ENCODE results near the gene HOXA13.
A peak's percentile ranks its signal among the peaks of the same experiment; 100 is the strongest.

The HOXA13 gene

DNA sequence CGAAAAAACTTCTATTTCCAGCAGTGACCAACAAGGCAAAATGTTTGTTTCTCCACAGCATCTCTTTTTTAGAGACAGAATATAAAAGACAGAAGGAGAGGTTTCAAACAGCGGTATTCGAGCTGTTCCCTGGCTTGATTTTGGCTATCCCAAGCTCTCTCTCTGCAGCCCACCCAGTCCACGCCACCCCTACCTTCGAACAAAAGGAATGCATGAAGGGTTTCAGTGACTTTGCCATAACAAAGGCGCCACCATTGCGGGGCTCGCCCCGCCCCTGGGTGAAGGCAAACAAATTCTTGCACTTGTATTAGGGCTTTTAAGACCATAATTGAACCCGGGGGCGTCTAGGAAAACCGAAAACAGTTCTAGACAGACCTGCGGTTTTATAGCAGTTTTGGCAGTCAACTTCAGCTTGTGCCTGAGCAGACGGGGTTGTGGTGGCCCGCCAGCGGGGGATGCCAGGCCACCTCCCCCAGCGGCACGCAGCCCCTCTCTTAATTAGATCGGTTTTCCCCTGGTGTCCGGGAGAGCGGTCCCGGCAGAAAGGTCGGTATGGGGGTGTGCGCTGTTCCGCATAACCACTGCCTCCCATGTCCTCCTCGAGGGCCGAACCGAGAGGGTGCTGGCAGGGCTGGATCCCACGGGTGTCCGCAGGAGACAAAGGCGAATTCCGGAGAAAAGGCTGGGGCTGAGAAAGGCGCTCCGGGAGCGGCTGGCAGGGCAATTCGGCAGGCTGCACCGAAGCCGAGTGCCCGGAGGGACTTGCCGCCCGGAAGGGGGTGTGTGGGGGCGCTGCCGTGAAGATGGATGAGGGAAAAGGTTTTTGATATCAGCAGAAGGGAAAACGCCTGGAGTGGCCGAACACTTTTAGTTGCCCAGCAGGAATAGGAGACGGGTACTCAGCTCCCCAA is 12.2 kb downstream of the HOXA13 start:
- H3K9me3 ChIP-seq (ENCODE audit: insufficient read depth, low read length) = no peaks in the 10 kb centered on the region
- peaks cover 35% of the 10 kb centered on the region for H3K4me1 ChIP-seq (ENCODE audit: insufficient read depth, insufficient read length)
- peaks cover 100% of the 10 kb centered on the region for H3K27me3 ChIP-seq (ENCODE audit: insufficient read depth, insufficient read length)
- no peaks in the 10 kb centered on the region for H3K36me3 ChIP-seq (ENCODE audit: insufficient read depth, insufficient read length, low read length)
- H3K4me3 ChIP-seq (ENCODE audit: insufficient read length, low read depth) = no peak overlapping the region
- no peak for DNase-seq (ENCODE audit: low read depth, low spot score)
- H3K9ac ChIP-seq (ENCODE audit: insufficient read length, low read depth) = peak overlapping the region; percentile 42
- TF ChIP-seq ZNF274 (IDR thresholded peaks at IDR 0.05; ENCODE audit: low read depth, low read length) (no peak), SUZ12 (IDR thresholded peaks at IDR 0.05; ENCODE audit: extremely low read depth, insufficient read depth, insufficient read length) (peak; percentile 81), YY1 (IDR thresholded peaks at IDR 0.05; ENCODE audit: insufficient read depth, insufficient read length) (no peak)

DNA sequence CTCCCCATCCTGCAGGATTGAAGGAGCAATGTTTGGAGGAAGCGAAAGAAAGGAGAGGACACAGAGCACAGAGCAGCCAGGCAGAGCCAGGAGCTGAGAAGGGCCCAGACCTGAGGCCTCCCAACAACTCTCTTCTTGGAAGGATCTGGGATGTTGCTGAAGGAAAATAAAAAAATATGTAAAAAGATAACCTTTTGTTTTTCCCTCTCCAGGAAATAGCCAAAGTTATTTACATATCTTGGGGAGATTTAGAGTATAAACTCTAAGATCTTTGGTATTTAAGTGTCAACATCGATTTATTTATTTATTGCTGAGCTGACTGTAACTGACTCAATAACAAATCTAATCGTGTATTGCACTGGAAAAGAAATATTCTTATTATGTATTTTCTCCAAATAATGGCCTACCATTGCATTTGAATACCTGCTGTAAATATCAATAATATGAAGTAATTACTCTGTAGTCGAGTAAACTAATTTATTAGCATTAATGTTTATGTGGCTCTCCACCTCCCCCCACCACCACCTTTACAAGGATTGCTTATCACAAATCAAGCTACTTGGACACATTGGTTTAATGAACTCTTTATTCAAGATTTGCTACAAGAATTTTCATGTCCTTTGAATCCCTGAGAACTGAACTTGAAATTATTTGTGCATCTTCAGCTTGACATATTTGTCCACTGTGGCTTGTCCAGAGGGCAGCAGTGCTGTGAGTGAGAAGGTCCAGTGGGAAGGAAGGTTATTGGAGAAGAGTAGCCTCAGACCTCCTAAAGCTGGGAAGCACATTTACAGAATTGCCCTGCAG is 13.0 kb downstream of the HOXA13 start:
- Histone ChIP-seq H3K9me3 (ENCODE audit: insufficient read depth, low read length) (no peaks in the 10 kb centered on the region), H3K4me1 (ENCODE audit: insufficient read depth, insufficient read length) (peaks cover 31% of the 10 kb centered on the region), H3K27me3 (ENCODE audit: insufficient read depth, insufficient read length) (peaks cover 100% of the 10 kb centered on the region), H3K9ac (ENCODE audit: insufficient read length, low read depth) (no peak overlapping the region), H3K4me3 (ENCODE audit: insufficient read length, low read depth) (no peak overlapping the region), H3K36me3 (ENCODE audit: insufficient read depth, insufficient read length, low read length) (no peaks in the 10 kb centered on the region)
- no peak for DNase-seq (ENCODE audit: low read depth, low spot score)
- no peak for TF ChIP-seq YY1 (IDR thresholded peaks at IDR 0.05; ENCODE audit: insufficient read depth, insufficient read length)
- TF ChIP-seq SUZ12 (IDR thresholded peaks at IDR 0.05; ENCODE audit: extremely low read depth, insufficient read depth, insufficient read length) = peak; percentile 7
- TF ChIP-seq ZNF274 (IDR thresholded peaks at IDR 0.05; ENCODE audit: low read depth, low read length) = no peak

DNA sequence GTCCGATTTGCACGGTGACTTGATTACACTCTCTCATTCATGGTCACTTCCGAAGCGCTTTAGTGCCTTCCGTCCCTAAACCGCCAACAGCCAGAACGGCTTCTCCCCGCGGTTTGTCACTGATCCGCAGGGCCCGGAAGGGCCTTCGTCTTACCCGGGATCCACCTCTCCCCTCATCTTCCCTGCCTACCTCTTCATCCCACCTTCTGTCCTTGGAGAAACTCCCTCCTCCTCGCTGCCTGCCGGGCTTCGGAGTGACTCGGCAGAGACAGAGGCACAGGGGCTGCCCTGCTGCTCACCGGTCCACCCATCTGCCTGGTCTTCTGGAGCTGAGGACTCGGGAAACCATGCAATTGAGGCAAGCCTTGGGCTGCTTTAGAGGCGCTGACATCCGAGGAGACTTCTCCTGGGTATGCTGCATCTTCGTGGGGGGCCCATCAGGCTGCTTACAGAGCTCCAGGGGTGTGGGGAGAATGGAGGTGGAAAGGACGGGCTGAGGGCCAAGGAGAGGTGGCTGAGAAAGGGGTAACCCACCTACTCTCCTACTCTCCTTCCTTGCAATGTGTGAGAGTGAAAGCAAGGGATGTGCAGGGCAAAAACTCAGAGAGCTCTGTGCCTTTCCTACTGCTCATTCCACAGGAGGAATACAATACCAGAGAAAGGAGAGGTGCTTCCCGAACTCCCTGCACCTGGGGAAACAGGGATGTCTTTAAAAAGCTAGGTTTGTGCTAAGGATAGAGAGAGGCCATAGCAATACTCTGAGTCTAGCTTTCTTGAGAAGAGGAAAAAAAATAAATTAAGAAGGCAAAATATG is 13.8 kb downstream of the HOXA13 start:
- peaks cover 100% of the 10 kb centered on the region for H3K27me3 ChIP-seq (ENCODE audit: insufficient read depth, insufficient read length)
- H3K36me3 ChIP-seq (ENCODE audit: insufficient read depth, insufficient read length, low read length) = no peaks in the 10 kb centered on the region
- DNase-seq (ENCODE audit: low read depth, low spot score) = no peak
- no peak for TF ChIP-seq YY1 (IDR thresholded peaks at IDR 0.05; ENCODE audit: insufficient read depth, insufficient read length)
- TF ChIP-seq ZNF274 (IDR thresholded peaks at IDR 0.05; ENCODE audit: low read depth, low read length) = no peak
- no peak for TF ChIP-seq SUZ12 (IDR thresholded peaks at IDR 0.05; ENCODE audit: extremely low read depth, insufficient read depth, insufficient read length)
- H3K4me3 ChIP-seq (ENCODE audit: insufficient read length, low read depth) = no peak overlapping the region
- peaks cover 28% of the 10 kb centered on the region for H3K4me1 ChIP-seq (ENCODE audit: insufficient read depth, insufficient read length)
- H3K9me3 ChIP-seq (ENCODE audit: insufficient read depth, low read length) = no peaks in the 10 kb centered on the region
- H3K9ac ChIP-seq (ENCODE audit: insufficient read length, low read depth) = no peak overlapping the region

DNA sequence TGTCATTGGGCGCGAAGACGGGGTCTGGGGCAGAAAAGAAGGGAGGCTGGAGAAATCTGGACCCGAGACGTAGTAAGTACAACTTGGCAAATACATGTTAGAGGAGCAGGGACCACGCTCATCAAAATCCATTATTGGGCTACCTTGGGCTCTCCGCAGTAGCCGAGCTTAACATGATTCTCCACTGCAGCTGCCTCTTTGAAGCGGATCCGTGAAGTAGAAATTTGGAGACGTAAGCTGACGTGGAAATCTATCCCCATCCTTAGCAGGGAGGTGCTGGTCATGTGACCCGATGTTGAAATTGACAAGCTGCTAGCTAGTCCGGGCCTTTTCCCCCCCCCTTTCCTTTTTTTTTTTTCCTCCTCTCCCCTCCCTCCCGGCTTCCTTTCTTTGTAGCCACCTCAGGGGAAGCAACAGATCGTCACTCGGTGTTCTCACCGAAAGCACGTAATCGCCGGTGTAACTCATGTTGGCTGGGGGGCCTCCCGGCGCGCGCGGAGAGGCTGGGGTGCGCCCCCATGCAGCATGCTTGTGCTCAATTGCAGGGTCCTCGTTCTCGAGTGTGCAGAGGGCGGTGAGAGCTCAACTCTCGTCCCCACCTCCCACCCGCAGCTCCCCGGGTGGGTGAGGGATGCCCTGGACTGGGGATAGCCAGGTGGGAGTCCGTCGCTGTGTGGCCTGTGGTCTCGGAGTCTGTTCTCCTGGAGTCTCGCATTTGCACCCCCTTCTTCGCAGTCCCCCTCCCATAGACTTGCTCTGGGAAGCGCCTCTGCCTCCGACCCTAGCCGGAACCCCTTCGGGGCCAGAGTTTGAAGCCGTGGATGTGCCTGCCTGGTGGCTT is 14.7 kb downstream of the HOXA13 start, which contains the start of gene HOXA11:
Gene HOXA11 (minus strand): TSS at position 220 of the 841 bp plus-strand sequence. CDS start 88 bp downstream, at position 132.
- DNase-seq (ENCODE audit: low read depth, low spot score) = no peak
- H3K4me3 ChIP-seq (ENCODE audit: insufficient read length, low read depth) = peak within 1 kb of the TSS; percentile 23
- H3K9ac ChIP-seq (ENCODE audit: insufficient read length, low read depth) = peak within 1 kb of the TSS; percentile 42

DNA sequence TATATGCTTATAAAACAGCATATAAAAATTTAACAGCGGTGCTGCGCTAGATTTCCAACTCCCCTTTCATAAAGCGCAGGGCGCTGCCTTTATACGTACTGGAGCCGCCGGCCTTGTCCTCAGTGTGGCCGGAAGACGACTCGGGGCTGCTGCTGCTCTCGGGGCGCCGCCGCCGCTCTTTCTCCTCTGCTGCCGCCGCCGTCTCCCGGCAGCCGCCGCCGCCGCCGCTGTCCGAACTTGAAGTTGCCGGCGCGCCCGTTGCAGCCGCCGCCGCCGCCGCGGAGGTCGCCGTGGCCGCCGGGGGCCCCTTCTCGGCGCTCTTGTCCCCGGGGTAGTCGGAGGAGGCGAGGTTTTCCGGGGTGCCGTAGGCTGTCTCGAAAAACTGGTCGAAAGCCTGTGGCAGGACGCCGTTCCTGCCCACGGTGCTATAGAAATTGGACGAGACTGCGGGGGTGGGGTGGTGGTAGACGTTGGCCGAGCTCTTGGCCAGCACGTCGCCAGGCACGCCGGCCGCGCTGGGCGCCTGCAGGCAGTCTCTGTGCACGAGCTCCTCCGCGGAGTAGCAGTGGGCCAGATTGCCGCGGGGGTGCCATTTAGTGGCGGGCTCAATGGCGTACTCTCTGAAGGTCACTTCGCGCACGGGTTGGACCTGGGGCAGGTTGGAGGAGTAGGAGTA is 15.4 kb downstream of the HOXA13 start:
- TF ChIP-seq SUZ12 (IDR thresholded peaks at IDR 0.05; ENCODE audit: extremely low read depth, insufficient read depth, insufficient read length) (peak; percentile 46), YY1 (IDR thresholded peaks at IDR 0.05; ENCODE audit: insufficient read depth, insufficient read length) (no peak), ZNF274 (IDR thresholded peaks at IDR 0.05; ENCODE audit: low read depth, low read length) (no peak)
- Histone ChIP-seq H3K36me3 (ENCODE audit: insufficient read depth, insufficient read length, low read length) (no peaks in the 10 kb centered on the region), H3K9me3 (ENCODE audit: insufficient read depth, low read length) (no peaks in the 10 kb centered on the region), H3K9ac (ENCODE audit: insufficient read length, low read depth) (peak overlapping the region; percentile 42), H3K4me1 (ENCODE audit: insufficient read depth, insufficient read length) (peaks cover 27% of the 10 kb centered on the region), H3K27me3 (ENCODE audit: insufficient read depth, insufficient read length) (peaks cover 100% of the 10 kb centered on the region), H3K4me3 (ENCODE audit: insufficient read length, low read depth) (peak overlapping the region; percentile 23)
- no peak for DNase-seq (ENCODE audit: low read depth, low spot score)

More for the DNA sequence above, 14.7 kb downstream of the HOXA13 start, which contains the start of gene HOXA11:
- Histone ChIP-seq H3K36me3 (ENCODE audit: insufficient read depth, insufficient read length, low read length) (no peaks in the 10 kb centered on the region), H3K4me1 (ENCODE audit: insufficient read depth, insufficient read length) (peaks cover 28% of the 10 kb centered on the region), H3K9me3 (ENCODE audit: insufficient read depth, low read length) (no peaks in the 10 kb centered on the region), H3K27me3 (ENCODE audit: insufficient read depth, insufficient read length) (peaks cover 100% of the 10 kb centered on the region)
- no peak for TF ChIP-seq YY1 (IDR thresholded peaks at IDR 0.05; ENCODE audit: insufficient read depth, insufficient read length)
- no peak for TF ChIP-seq ZNF274 (IDR thresholded peaks at IDR 0.05; ENCODE audit: low read depth, low read length)
- TF ChIP-seq SUZ12 (IDR thresholded peaks at IDR 0.05; ENCODE audit: extremely low read depth, insufficient read depth, insufficient read length) = peak; percentile 0
